Osteoblast (primary cell): ENCODE measurements around the gene DIP2C. TPM values are rescaled to one million over a fixed set of nuclear protein-coding genes. Genes with fewer than 3 reads are reported as not detected.
"Not testable (repeated sequence)": the region's sequence is repeated elsewhere in the genome, so short reads cannot be mapped to it uniquely, and the experiment has no call there.

ENCODE experiments used
- DNase-seq: peaks from one replicate; pipeline ENCODE4 v3.0.0; 2011; ENCODE audit warnings: low spot score, mixed read lengths; ENCODE audit not compliant: insufficient read length; ENCODE audit errors: missing footprints
- H2AFZ ChIP-seq: 2 replicates; pipeline ENCODE4 v1.6.0; 2011; ENCODE audit warnings: mild to moderate bottlenecking, low read length
- H3K27ac ChIP-seq: 2 replicates; pipeline ENCODE4 v1.5.1; 2011; ENCODE audit warnings: mild to moderate bottlenecking, low read depth, low read length, moderate library complexity
- H3K27me3 ChIP-seq: 2 replicates; pipeline ENCODE4 v1.6.0; 2012; ENCODE audit warnings: mild to moderate bottlenecking, control low read depth, inconsistent platforms, low read length, moderate library complexity; ENCODE audit not compliant: insufficient read depth
- H3K36me3 ChIP-seq: 2 replicates; pipeline ENCODE4 v1.5.1; 2011; ENCODE audit warnings: mild to moderate bottlenecking, low read length, control low read depth, moderate library complexity; ENCODE audit not compliant: insufficient read depth
- H3K4me1 ChIP-seq: 2 replicates; pipeline ENCODE4 v1.5.1; 2011; ENCODE audit warnings: mild to moderate bottlenecking, low read length, control low read depth, moderate library complexity; ENCODE audit not compliant: insufficient read depth
- H3K4me2 ChIP-seq: 2 replicates; pipeline ENCODE4 v1.6.0; 2011; ENCODE audit warnings: mild to moderate bottlenecking, low read length; ENCODE audit not compliant: insufficient read depth
- H3K4me3 ChIP-seq: fragments of 200-600 bp; sonication (generic); 3 replicates; pipeline ENCODE4 v1.5.1; 2012; ENCODE audit warnings: mild to moderate bottlenecking, low read length, inconsistent platforms; ENCODE audit not compliant: insufficient read depth
- H3K79me2 ChIP-seq: 2 replicates; pipeline ENCODE4 v1.6.0; 2012; ENCODE audit warnings: mild to moderate bottlenecking, low read length, control low read depth, inconsistent platforms; ENCODE audit not compliant: insufficient read depth
- H3K9me3 ChIP-seq: 2 replicates; pipeline ENCODE4 v1.5.1; 2011; ENCODE audit warnings: low read depth, low read length, control low read depth
- H4K20me1 ChIP-seq: 2 replicates; pipeline ENCODE4 v1.6.0; 2012; ENCODE audit warnings: mild to moderate bottlenecking, low read length, control low read depth; ENCODE audit not compliant: insufficient read depth
- total RNA-seq: library from RNA; depleted of rRNA; stranded (reverse); fragments of >200 nt; gene quantifications from 2 replicates; pipeline ENCODE4 v1.2.3, GENCODE V29; 2012
- TF ChIP-seq, protein P1 (sequence below): IDR thresholded peaks from 2 replicates; pipeline ENCODE4 v1.5.1; 2011; ENCODE audit warnings: mild to moderate bottlenecking, low read depth, low read length, moderate library complexity; ENCODE audit errors: extremely low read depth

Gene DIP2C
- total RNA-seq, 1 donor = 36.9 TPM

DNA sequence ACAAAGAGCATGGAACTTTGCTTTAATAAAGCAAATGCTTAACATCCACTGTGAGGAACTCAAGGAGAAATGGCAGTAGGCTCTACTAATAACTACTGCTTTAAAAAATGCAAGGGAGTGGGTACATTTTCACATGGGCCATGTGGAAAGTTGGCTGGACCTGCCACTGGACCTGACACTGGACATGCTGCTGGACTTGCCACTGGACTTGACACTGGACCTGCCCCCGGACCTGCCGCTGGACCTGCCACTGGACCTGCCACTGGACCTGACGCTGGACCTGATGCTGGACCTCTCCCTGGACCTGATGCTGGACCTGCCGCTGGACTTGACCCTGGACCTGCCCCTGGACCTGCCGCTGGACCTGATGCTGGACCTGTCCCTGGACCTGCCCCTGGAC, 32.6 kb downstream of the DIP2C start:
- Histone ChIP-seq H4K20me1 (peaks cover 58% of the 10 kb centered on the region), H2AFZ (no peak overlapping the region), H3K4me2 (no peak overlapping the region), H3K27me3 (no peaks in the 10 kb centered on the region), H3K36me3 (no peaks in the 10 kb centered on the region), H3K9me3 (no peaks in the 10 kb centered on the region), H3K4me3 (no peak overlapping the region), H3K4me1 (peaks cover 27% of the 10 kb centered on the region), H3K79me2 (peaks cover 86% of the 10 kb centered on the region), H3K27ac (no peak overlapping the region)
- no peak for DNase-seq
- TF ChIP-seq, protein P1, sequence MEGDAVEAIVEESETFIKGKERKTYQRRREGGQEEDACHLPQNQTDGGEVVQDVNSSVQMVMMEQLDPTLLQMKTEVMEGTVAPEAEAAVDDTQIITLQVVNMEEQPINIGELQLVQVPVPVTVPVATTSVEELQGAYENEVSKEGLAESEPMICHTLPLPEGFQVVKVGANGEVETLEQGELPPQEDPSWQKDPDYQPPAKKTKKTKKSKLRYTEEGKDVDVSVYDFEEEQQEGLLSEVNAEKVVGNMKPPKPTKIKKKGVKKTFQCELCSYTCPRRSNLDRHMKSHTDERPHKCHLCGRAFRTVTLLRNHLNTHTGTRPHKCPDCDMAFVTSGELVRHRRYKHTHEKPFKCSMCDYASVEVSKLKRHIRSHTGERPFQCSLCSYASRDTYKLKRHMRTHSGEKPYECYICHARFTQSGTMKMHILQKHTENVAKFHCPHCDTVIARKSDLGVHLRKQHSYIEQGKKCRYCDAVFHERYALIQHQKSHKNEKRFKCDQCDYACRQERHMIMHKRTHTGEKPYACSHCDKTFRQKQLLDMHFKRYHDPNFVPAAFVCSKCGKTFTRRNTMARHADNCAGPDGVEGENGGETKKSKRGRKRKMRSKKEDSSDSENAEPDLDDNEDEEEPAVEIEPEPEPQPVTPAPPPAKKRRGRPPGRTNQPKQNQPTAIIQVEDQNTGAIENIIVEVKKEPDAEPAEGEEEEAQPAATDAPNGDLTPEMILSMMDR = no peak

DNA sequence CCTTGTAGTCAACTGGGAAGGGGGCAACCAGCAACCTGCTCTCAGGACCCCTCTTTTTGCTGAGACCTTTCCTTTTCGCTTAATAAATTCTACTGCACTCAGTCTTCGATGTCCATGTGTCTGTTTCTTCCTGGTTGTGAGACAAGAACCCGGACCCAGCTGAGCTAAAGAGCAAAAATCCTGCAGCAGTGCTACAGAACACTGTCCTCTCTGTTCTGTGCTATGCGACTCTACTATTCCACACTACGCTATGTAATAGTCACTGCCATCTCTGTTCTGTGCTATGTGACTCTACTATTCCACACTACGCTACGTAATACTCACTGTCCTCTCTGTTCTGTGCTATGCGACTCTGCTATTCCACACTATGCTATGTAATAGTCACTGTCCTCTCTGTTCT, 34.3 kb downstream of the DIP2C start:
- no peak for DNase-seq
- Histone ChIP-seq H3K4me3 (no peak overlapping the region), H3K4me2 (no peak overlapping the region), H3K27ac (no peak overlapping the region), H3K27me3 (no peaks in the 10 kb centered on the region), H2AFZ (no peak overlapping the region), H3K4me1 (peaks cover 26% of the 10 kb centered on the region), H4K20me1 (peaks cover 66% of the 10 kb centered on the region), H3K79me2 (peaks cover 86% of the 10 kb centered on the region), H3K9me3 (no peaks in the 10 kb centered on the region), H3K36me3 (no peaks in the 10 kb centered on the region)
- TF ChIP-seq, protein P1 = no peak

DNA sequence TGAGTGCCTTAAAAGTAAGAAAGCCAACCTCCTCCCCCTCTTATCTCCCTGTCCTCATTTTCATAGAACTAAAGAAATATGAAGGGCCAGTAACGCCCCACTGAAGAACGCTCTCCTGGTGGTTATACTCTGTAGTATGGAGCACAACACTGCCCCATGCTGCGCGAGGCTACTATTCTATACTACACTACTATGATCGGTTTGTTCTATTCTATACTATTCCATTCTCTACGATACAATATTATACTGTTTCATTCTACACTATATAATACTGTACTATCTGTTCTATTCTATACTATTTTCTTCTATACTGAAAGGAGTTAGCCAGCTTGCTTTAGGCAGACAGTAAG, 34.8 kb downstream of the DIP2C start:
- peaks cover 71% of the 10 kb centered on the region for H4K20me1 ChIP-seq
- no peak for DNase-seq
- no peak overlapping the region for H3K27ac ChIP-seq
- H3K4me1 ChIP-seq = peaks cover 20% of the 10 kb centered on the region
- H3K4me2 ChIP-seq = no peak overlapping the region
- H3K9me3 ChIP-seq = no peaks in the 10 kb centered on the region
- H3K27me3 ChIP-seq = no peaks in the 10 kb centered on the region
- peaks cover 88% of the 10 kb centered on the region for H3K79me2 ChIP-seq
- no peaks in the 10 kb centered on the region for H3K36me3 ChIP-seq
- no peak overlapping the region for H2AFZ ChIP-seq
- no peak overlapping the region for H3K4me3 ChIP-seq
- TF ChIP-seq, protein P1 = no peak

DNA sequence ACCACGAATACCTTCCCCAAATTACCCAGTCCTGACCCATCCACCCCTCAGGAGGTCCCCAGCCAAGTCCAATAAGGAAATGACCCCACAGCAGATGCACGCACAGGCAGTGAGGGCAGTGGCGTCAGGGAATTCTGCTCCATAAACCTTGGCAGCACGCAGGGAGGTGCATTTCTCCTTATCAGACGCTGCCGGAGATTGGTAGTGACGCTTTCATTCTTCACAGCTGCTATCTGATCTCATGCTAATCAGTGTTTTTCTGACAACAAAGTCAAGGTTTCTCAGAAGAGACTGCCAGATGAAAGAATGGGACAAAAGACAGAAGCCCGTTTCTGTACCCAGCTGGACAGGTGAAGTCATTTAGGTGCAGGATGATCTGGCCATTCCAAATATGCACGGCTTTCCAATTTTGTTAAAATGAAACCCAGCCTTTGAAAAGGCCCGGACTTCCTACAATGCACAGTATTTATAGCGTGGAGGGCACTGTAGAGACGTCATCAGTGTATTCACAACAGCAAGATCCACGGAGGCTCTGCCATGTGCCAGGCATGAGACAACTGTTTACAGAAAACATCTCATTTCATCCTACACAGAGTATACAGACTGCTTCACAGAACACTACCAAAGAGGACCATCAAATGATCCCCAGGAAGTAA, 35.3 kb downstream of the DIP2C start:
- Histone ChIP-seq H2AFZ (no peak overlapping the region), H3K79me2 (peaks cover 89% of the 10 kb centered on the region), H3K4me3 (no peak overlapping the region), H3K36me3 (no peaks in the 10 kb centered on the region), H3K27ac (no peak overlapping the region), H3K9me3 (no peaks in the 10 kb centered on the region), H4K20me1 (peaks cover 70% of the 10 kb centered on the region), H3K4me1 (peaks cover 16% of the 10 kb centered on the region), H3K4me2 (no peak overlapping the region), H3K27me3 (no peaks in the 10 kb centered on the region)
- TF ChIP-seq, protein P1 = no peak
- DNase-seq = no peak

DNA sequence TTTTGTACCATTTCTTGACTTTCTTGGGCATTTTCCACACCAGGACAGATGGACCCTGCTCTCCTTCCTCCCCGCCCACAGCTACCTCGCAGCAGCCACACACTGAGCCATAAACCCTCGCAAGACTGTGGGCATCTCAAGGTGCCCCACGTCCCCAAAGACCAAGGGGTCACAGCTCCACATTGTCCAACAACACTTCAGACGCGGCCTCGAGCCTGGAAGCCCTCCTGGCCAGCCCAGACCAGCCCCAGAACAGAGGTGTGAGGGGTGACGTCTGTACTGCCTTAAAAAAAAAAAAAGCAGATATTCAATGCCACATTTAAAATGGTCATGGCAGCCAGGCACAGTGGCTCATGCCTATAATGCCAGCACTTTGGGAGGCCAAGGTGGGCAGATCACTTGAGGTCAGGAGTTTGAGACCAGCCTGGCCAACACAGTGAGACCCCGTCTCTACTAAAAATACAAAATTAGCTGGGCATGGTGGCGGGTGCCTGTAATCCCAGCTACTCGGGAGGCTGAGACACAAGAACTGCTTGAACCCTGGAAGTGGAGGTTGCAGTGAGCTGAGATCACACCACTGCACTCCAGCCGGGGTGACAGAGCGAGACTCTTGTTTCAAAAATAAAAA, 36.5 kb downstream of the DIP2C start:
- H3K36me3 ChIP-seq, H3K27ac ChIP-seq, H3K4me2 ChIP-seq, H3K4me3 ChIP-seq, H3K9me3 ChIP-seq, H3K27me3 ChIP-seq, DNase-seq, H2AFZ ChIP-seq: not testable (repeated sequence)
- peaks cover 91% of the 10 kb centered on the region for H3K79me2 ChIP-seq
- peaks cover 12% of the 10 kb centered on the region for H3K4me1 ChIP-seq
- peaks cover 70% of the 10 kb centered on the region for H4K20me1 ChIP-seq
